ACHN (cell line): ENCODE measurements around the gene CDKAL1.

Experiments
- DNase-seq: peaks from one replicate; pipeline ENCODE4 v3.0.0-alpha.2; 2015
- in situ Hi-C: cut with HindIII; loops from 2 replicates; pipeline ENCODE4 v1.10.0; 2017; ENCODE audit warnings: low sequenced_read_pairs, low pct_ligation_motif_present, low pct_unique_long_range_greater_than_20kb

Gene CDKAL1

DNA sequence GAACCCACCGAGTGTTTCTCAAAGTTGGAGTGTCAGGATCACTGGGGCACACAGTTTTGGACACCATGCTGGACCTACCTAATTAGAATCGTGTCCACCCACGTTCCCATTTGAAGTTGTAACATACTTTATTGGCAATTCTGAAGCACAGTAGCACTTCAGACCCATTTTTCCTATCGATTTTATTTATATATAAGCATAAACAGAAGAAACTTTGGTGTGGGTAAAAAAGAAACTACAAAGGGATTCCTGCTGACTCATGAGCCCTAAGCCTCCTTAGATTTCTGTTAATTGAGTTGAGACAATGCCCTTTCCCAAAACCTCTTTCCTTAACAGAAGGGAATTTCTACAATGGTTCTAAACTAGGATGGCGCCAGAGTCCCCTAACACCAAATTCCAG is 398.0 kb downstream of the CDKAL1 start:
- no peak for DNase-seq
- in situ Hi-C loops = no loop called here

DNA sequence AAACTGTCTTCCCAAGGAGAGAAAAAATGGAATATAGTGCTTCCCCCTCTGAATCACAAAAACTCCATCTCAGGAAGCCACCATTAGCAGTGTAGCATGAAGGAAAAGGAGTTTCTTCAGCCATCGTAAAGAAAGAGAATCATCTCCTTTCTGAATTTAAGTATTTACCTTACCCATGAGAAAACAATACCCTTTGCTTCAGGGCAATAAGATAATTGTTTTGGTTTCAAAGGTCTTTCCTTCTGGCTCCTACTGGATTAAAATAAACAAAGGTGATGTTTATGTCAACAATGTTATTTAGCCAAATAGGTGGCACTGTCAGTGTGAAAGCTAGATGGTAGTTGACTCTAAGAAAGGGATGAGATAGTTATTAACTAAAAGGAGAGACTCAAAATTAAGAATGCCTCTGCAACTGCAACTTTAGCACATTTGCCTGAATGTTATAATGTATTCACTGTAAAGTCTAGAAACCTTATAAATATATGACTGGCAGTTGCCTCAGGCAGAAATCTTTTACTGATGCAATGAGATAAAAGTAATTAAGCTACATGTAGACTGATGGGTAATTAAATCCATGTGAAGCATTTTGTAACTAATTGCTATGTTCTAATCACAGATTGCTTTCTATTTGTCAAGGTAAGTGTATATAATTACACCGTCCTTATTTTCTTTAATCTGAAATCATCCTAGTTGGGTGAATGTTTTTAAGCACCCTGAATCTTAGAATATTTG is 399.0 kb downstream of the CDKAL1 start:
- in situ Hi-C loops = no loop called here
- no peak for DNase-seq

DNA sequence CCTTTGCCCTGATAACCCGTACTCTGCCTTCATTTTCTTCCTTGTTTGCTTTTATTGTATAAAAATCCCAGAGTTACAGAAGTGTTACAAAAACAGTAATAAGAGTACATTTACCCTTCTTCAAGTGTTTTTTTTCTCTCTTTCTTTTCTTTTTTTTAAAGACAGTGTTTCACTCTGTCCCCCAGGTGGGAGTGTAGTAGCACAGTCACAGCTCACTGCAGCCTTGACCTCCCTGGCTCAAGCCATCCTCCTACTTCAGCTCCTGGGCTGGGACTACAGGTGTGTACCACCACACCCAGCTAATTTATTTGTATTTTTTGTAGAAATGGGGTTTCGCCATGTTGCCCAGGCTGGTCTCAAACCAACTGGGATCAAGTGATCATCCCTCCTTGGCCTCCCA is 402.7 kb downstream of the CDKAL1 start:
- in situ Hi-C loops = no loop called here
- no peak for DNase-seq

- in situ Hi-C loops = no loop called here
- no peak for DNase-seq
Observed at GRCh38 chr6:20939161-20939775, 405.0 kb downstream of the CDKAL1 start.

GRCh38 chr6:20943040-20943627 is 408.9 kb downstream of the CDKAL1 start:
- DNase-seq = no peak
- in situ Hi-C loops = no loop called here

DNA sequence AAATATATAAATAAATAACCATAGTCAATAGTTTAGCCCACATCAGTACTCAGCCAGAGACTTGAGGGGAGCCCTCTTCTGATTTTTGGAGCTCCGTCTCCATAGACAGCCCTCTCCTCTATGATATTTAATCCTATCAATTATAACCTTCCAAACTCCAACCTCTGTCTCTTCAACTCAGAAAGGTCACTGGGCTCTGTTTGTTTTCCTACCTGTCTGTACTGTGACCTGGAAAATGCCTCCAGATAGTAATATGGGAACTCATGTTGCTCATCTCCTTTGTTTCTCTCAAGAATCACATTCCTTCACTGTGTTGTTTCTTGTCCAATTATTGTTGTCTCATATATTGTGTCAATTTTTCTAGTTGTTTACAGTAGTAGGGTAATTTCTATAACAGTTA is 409.7 kb downstream of the CDKAL1 start:
- in situ Hi-C loops = no loop called here
- DNase-seq = no peak

- in situ Hi-C loops = no loop called here
- peak; percentile 7 for DNase-seq
Observed at GRCh38 chr6:20946022-20946421, 411.8 kb downstream of the CDKAL1 start.

GRCh38 chr6:20946890-20947289 is 412.6 kb downstream of the CDKAL1 start:
- DNase-seq = no peak
- in situ Hi-C loops = no loop called here

- DNase-seq = no peak
- in situ Hi-C loops = no loop called here
Observed at GRCh38 chr6:20947977-20948376, 413.7 kb downstream of the CDKAL1 start.

DNA sequence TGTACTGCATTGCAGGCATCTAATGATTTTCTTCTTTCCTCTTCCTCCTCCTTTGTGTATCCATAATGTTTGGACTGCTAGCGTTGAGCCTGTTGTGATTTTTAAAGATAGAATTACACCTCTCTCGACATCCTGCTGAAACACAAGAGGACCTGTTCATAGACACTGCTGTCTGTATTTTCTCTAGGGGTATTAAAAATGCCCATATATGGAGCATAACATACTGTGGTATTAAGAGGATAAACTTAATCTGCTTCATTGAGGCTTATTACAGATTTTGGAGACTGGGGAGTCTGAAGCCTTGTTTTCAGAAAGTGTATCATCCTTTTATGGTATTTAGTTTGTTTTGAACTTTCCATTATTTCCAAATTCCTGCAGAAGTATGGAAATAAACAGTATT is 414.3 kb downstream of the CDKAL1 start:
- no peak for DNase-seq
- in situ Hi-C loops = no loop called here

DNA sequence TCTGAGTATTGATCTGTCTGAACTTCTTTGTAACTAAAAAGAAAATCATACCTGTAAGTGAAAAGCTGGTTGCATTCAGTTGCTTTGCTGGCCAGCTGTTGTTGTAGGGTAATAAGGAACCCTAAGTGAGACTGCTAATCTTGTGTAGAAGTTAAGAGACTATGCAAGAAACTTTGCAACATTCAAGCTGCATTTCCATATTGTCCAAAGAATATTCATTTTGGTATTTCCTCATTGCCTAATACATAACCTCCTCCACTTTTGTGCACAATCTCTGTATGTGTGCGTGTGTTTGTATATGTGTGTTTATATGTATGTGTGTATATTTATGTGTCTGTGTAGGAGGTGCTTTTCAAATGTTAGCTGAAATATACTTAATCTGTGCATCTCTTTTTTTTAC is 414.9 kb downstream of the CDKAL1 start:
- in situ Hi-C loops = no loop called here
- DNase-seq = no peak

DNA sequence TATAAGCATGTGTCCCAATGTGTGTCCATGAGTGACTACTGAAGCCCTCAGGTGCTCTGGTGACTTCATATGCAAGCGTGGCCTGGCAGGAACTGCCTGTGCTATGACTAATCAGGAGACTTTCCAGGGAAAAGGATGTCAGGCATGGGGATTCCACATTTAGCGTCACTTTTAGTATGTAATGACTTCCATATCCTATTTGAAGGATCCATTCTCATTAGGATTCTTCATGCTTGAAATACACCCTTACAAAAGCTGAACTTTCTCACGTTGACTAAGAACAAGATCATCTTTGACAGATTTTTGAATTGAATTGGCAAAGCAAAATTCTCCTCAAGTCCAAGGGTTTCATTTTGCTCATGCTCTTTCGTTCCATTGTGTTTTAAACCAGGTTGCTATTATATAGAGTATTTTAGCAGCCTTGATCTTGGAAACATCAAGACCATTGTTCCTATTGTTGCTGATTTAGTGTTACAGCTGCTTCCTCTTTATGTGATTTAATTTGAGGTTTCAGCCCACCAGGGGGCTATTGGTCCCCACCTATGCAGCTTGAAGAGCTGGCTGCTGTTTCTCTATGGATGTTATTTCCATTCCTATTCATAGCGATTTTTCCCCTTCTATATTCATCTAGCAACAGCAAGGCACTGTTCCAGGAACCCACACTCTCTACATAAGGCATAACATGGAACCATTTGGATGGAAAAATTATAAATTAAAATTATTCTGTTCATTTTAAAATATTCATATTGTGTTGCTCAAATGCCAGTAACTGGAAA is 418.6 kb downstream of the CDKAL1 start:
- in situ Hi-C loops = no loop called here
- DNase-seq = peak; percentile 50

DNA sequence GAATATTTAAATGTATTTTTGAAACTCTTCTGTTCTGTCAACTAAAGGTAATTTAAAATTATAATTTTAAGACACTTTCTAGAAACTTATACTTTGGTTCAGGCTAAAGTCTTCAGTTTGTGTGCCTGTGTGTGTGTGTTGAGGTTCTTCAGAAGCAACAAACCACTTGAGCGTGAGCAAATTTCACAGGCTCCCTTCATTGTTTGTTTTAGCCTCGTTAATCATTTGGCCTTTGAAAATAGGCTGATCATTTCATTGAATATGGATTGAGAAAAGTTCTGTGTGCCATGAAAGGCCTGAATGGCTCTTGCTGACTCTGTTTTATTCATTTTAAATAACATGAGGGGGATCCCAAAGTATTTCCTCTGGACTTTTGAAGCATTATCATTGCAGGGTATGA is 420.1 kb downstream of the CDKAL1 start:
- in situ Hi-C loops = no loop called here
- DNase-seq = no peak

DNA sequence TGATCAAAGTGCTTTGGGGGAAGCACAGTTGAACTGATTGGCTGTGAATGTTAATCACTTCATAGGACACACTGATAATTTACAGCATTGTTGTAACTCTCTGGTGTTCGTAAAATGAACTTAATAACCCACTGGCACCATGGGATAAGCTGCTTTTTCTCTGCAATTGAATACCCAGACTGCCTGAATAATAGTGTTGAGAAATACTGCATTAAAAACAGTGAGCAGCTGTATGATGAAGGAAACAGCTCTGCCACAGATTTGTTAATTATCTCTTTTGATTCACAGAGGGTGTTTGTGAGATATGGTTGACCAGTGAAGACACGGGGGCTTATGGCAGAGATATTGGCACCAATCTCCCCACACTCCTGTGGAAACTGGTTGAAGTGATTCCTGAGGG is 420.9 kb downstream of the CDKAL1 start:
- in situ Hi-C loops = no loop called here
- no peak for DNase-seq

DNA sequence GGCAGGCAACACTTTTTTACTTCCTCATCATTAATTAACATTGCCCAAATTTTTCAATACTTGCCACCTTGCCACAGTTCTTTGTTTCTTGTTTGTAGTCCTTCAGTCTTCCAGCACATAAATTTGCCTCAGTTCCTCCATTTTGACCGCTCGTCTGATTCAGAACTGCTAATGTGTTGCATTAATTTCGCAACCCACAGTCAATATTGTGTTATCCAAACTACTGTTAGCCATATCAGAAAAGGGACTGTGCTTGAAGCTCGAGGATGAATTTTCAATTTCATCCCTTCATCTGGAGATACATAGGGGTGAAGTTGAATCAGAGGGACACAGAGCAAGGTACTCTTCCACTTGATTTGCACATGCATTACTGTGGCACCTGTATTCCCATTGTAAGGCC is 421.5 kb downstream of the CDKAL1 start:
- in situ Hi-C loops = no loop called here

GRCh38 chr6:20960067-20960466 is 425.8 kb downstream of the CDKAL1 start:
- in situ Hi-C loops = no loop called here

More for the DNA sequence above, 421.5 kb downstream of the CDKAL1 start:
- DNase-seq = no peak

GRCh38 chr6:20965276-20965675 is 431.0 kb downstream of the CDKAL1 start:
- in situ Hi-C loops = no loop called here
- no peak for DNase-seq

More at GRCh38 chr6:20960067-20960466, 425.8 kb downstream of the CDKAL1 start:
- DNase-seq = no peak

GRCh38 chr6:20965915-20966314 is 431.7 kb downstream of the CDKAL1 start:
- DNase-seq = no peak
- in situ Hi-C loops = no loop called here

DNA sequence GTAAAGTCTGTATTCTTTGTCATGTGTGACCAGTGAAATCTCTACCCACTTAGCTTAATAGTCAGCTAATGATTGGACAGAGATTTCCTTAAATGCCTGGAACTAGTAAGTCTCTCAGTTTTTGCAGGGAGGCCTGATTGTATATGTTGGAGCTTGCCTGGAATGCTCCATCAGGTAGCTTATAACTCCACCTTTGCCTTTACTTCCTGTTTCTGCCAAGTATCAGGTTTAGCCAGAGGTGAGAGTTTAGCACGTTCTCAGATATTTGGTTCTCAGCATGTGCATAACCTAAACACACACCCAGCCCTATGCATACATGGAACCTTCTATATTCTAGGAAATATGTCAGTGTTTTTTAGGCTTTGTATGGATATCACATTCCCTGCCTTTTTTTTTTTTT is 435.3 kb downstream of the CDKAL1 start:
- no peak for DNase-seq
- in situ Hi-C loops = no loop called here
